ENCODE data around the gene OR10AD1.
A peak's percentile ranks its signal among the peaks of the same experiment; 100 is the strongest.

The OR10AD1 gene

GRCh38 chr12:48183091-48183875 is 19.8 kb downstream of the OR10AD1 start, which contains the start of gene CCDC184:
Gene CCDC184 (plus strand): TSS chr12:48183644. CDS start chr12:48184123, 479 bp downstream.
- no peaks in the 10 kb centered on the region for H3K9me3 ChIP-seq (ENCODE audit: control insufficient read depth, low read length)
- H3K27ac ChIP-seq (ENCODE audit: insufficient read depth, low read length, poor library complexity, severe bottlenecking) = peak within 1 kb of the TSS; percentile 77
- H3K27me3 ChIP-seq (replicated peaks; ENCODE audit: control insufficient read depth, insufficient read depth, low read length, poor library complexity, severe bottlenecking) = peaks cover 11% of the 10 kb centered on the region
- H3K36me3 ChIP-seq (ENCODE audit: control insufficient read depth, insufficient read depth, low read length) = no peaks in the 10 kb centered on the region
- DNase-seq = peak; percentile 67 to 69 (median 67)
- H3K4me3 ChIP-seq (ENCODE audit: insufficient read depth, low read depth, low read length, poor library complexity, severe bottlenecking) = peak within 1 kb of the TSS; percentile 77
- H3K4me1 ChIP-seq (ENCODE audit: control insufficient read depth, insufficient read depth, low read length, poor library complexity, severe bottlenecking) = peaks cover 15% of the 10 kb centered on the region

GRCh38 chr12:48182631-48183030 is 20.5 kb downstream of the OR10AD1 start:
- DNase-seq = no peak
- Histone ChIP-seq H3K4me3 (ENCODE audit: insufficient read depth, low read depth, low read length, poor library complexity, severe bottlenecking) (peak overlapping the region; percentile 77), H3K4me1 (ENCODE audit: control insufficient read depth, insufficient read depth, low read length, poor library complexity, severe bottlenecking) (peaks cover 15% of the 10 kb centered on the region), H3K27me3 (replicated peaks; ENCODE audit: control insufficient read depth, insufficient read depth, low read length, poor library complexity, severe bottlenecking) (peaks cover 11% of the 10 kb centered on the region), H3K9me3 (ENCODE audit: control insufficient read depth, low read length) (no peaks in the 10 kb centered on the region), H3K27ac (ENCODE audit: insufficient read depth, low read length, poor library complexity, severe bottlenecking) (peak overlapping the region; percentile 77), H3K36me3 (ENCODE audit: control insufficient read depth, insufficient read depth, low read length) (no peaks in the 10 kb centered on the region)

DNA sequence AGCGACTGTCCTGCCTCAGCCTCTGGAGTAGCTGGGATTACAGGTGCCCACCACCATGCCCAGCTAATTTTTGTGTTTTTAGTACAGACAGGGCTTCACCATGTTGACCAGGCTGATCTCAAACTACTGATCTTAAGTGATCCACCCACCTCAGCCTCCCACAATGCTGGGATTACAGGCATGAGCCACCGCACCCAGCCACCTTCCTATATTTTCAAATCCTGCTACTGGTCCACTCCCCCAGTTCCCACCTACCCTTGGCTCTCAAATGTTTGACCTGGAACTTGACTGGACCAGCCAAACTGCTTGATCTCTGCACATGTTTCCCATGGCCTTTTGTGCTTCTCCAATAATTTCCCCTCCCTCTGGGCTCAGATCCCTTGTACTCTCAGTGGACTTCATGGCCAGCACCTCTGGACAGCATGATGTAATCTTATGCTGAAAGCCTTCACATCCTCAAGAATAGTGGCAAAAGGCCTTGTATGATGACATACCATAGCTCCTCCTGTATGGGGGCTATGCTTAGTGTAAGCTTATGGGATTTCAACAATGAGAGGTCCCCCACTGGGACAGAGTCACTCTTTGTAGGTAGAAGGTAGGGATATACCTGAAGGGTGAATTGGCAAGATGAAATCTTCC is 22.1 kb downstream of the OR10AD1 start:
- no peak for DNase-seq
- Histone ChIP-seq H3K27me3 (replicated peaks; ENCODE audit: control insufficient read depth, insufficient read depth, low read length, poor library complexity, severe bottlenecking) (peaks cover 11% of the 10 kb centered on the region), H3K4me1 (ENCODE audit: control insufficient read depth, insufficient read depth, low read length, poor library complexity, severe bottlenecking) (peaks cover 15% of the 10 kb centered on the region), H3K36me3 (ENCODE audit: control insufficient read depth, insufficient read depth, low read length) (no peaks in the 10 kb centered on the region), H3K4me3 (ENCODE audit: insufficient read depth, low read depth, low read length, poor library complexity, severe bottlenecking) (no peak overlapping the region), H3K9me3 (ENCODE audit: control insufficient read depth, low read length) (no peaks in the 10 kb centered on the region), H3K27ac (ENCODE audit: insufficient read depth, low read length, poor library complexity, severe bottlenecking) (no peak overlapping the region)

DNA sequence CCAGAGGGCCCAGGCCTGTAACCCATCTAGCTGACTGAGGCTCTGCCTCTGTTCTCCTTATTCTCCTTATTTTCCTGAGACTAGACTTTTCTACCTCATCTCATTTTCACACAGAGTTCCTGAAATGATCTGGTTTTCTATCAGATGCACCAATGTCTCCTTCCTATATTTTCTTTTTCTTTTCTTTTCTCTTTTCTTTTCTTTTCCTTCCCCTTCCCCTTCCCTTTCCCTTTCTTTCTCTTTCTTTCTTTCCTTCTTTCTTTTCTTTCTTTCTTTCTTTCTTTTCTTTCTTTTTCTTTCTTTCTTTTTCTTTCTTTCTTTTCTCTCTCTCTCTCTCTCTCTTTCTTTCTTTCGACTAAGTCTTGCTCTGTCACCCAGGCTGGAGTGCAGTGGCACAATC is 22.7 kb downstream of the OR10AD1 start:
- peaks cover 11% of the 10 kb centered on the region for H3K27me3 ChIP-seq (replicated peaks; ENCODE audit: control insufficient read depth, insufficient read depth, low read length, poor library complexity, severe bottlenecking)
- H3K4me3 ChIP-seq (ENCODE audit: insufficient read depth, low read depth, low read length, poor library complexity, severe bottlenecking) = no peak overlapping the region
- no peaks in the 10 kb centered on the region for H3K9me3 ChIP-seq (ENCODE audit: control insufficient read depth, low read length)
- peaks cover 15% of the 10 kb centered on the region for H3K4me1 ChIP-seq (ENCODE audit: control insufficient read depth, insufficient read depth, low read length, poor library complexity, severe bottlenecking)
- no peak for DNase-seq
- H3K36me3 ChIP-seq (ENCODE audit: control insufficient read depth, insufficient read depth, low read length) = no peaks in the 10 kb centered on the region
- no peak overlapping the region for H3K27ac ChIP-seq (ENCODE audit: insufficient read depth, low read length, poor library complexity, severe bottlenecking)

- H3K36me3 ChIP-seq (ENCODE audit: control insufficient read depth, insufficient read depth, low read length) = no peaks in the 10 kb centered on the region
- H3K4me3 ChIP-seq (ENCODE audit: insufficient read depth, low read depth, low read length, poor library complexity, severe bottlenecking) = no peak overlapping the region
- no peaks in the 10 kb centered on the region for H3K9me3 ChIP-seq (ENCODE audit: control insufficient read depth, low read length)
- no peak overlapping the region for H3K27ac ChIP-seq (ENCODE audit: insufficient read depth, low read length, poor library complexity, severe bottlenecking)
- DNase-seq = no peak
- H3K4me1 ChIP-seq (ENCODE audit: control insufficient read depth, insufficient read depth, low read length, poor library complexity, severe bottlenecking) = peaks cover 14% of the 10 kb centered on the region
- H3K27me3 ChIP-seq (replicated peaks; ENCODE audit: control insufficient read depth, insufficient read depth, low read length, poor library complexity, severe bottlenecking) = peaks cover 5% of the 10 kb centered on the region
These were observed 23.6 kb downstream of the OR10AD1 start for GRCh38 chr12:48179466-48179865.

- DNase-seq = no peak
- no peak overlapping the region for H3K27ac ChIP-seq (ENCODE audit: insufficient read depth, low read length, poor library complexity, severe bottlenecking)
- H3K27me3 ChIP-seq (replicated peaks; ENCODE audit: control insufficient read depth, insufficient read depth, low read length, poor library complexity, severe bottlenecking) = no peaks in the 10 kb centered on the region
- no peaks in the 10 kb centered on the region for H3K9me3 ChIP-seq (ENCODE audit: control insufficient read depth, low read length)
- H3K4me3 ChIP-seq (ENCODE audit: insufficient read depth, low read depth, low read length, poor library complexity, severe bottlenecking) = no peak overlapping the region
- no peaks in the 10 kb centered on the region for H3K36me3 ChIP-seq (ENCODE audit: control insufficient read depth, insufficient read depth, low read length)
- peaks cover 6% of the 10 kb centered on the region for H3K4me1 ChIP-seq (ENCODE audit: control insufficient read depth, insufficient read depth, low read length, poor library complexity, severe bottlenecking)
These were observed 25.1 kb downstream of the OR10AD1 start for GRCh38 chr12:48177982-48178381.

DNA sequence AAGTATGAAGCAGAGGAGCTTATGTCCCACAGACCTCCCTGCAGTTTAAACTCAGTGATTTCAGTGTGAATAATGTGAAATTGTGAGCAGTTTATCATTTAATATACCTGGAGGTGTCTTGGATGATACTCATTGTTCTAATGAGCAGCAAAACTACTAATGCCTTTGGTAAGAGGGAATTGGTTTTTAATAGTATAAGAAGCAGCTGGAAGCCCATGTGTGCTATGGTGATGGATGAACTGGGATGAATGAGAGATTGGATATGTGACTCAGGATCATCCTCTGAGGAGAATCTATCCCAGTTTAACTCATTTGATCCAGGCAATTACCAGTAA is 26.7 kb downstream of the OR10AD1 start:
- H3K9me3 ChIP-seq (ENCODE audit: control insufficient read depth, low read length) = no peaks in the 10 kb centered on the region
- no peak overlapping the region for H3K27ac ChIP-seq (ENCODE audit: insufficient read depth, low read length, poor library complexity, severe bottlenecking)
- H3K36me3 ChIP-seq (ENCODE audit: control insufficient read depth, insufficient read depth, low read length) = no peaks in the 10 kb centered on the region
- H3K4me3 ChIP-seq (ENCODE audit: insufficient read depth, low read depth, low read length, poor library complexity, severe bottlenecking) = no peak overlapping the region
- H3K4me1 ChIP-seq (ENCODE audit: control insufficient read depth, insufficient read depth, low read length, poor library complexity, severe bottlenecking) = no peaks in the 10 kb centered on the region
- no peak for DNase-seq
- no peaks in the 10 kb centered on the region for H3K27me3 ChIP-seq (replicated peaks; ENCODE audit: control insufficient read depth, insufficient read depth, low read length, poor library complexity, severe bottlenecking)

- no peaks in the 10 kb centered on the region for H3K27me3 ChIP-seq (replicated peaks; ENCODE audit: control insufficient read depth, insufficient read depth, low read length, poor library complexity, severe bottlenecking)
- DNase-seq = no peak
- no peaks in the 10 kb centered on the region for H3K4me1 ChIP-seq (ENCODE audit: control insufficient read depth, insufficient read depth, low read length, poor library complexity, severe bottlenecking)
- no peak overlapping the region for H3K27ac ChIP-seq (ENCODE audit: insufficient read depth, low read length, poor library complexity, severe bottlenecking)
- H3K4me3 ChIP-seq (ENCODE audit: insufficient read depth, low read depth, low read length, poor library complexity, severe bottlenecking) = no peak overlapping the region
- H3K36me3 ChIP-seq (ENCODE audit: control insufficient read depth, insufficient read depth, low read length) = no peaks in the 10 kb centered on the region
- no peaks in the 10 kb centered on the region for H3K9me3 ChIP-seq (ENCODE audit: control insufficient read depth, low read length)
These were observed 27.3 kb downstream of the OR10AD1 start for GRCh38 chr12:48175613-48176416.

GRCh38 chr12:48169011-48169410 is 34.1 kb downstream of the OR10AD1 start:
- H3K36me3 ChIP-seq (ENCODE audit: control insufficient read depth, insufficient read depth, low read length) = no peaks in the 10 kb centered on the region
- H3K27ac ChIP-seq (ENCODE audit: insufficient read depth, low read length, poor library complexity, severe bottlenecking) = no peak overlapping the region
- H3K9me3 ChIP-seq (ENCODE audit: control insufficient read depth, low read length) = no peaks in the 10 kb centered on the region
- H3K4me3 ChIP-seq (ENCODE audit: insufficient read depth, low read depth, low read length, poor library complexity, severe bottlenecking) = no peak overlapping the region
- DNase-seq = no peak
- no peaks in the 10 kb centered on the region for H3K27me3 ChIP-seq (replicated peaks; ENCODE audit: control insufficient read depth, insufficient read depth, low read length, poor library complexity, severe bottlenecking)
- no peaks in the 10 kb centered on the region for H3K4me1 ChIP-seq (ENCODE audit: control insufficient read depth, insufficient read depth, low read length, poor library complexity, severe bottlenecking)

All from effector memory CD4-positive, alpha-beta T cell (primary cell).